Dedifferentiated amniotic fluid mesenchymal stem cell (primary cell): ENCODE data around the gene PRKCZ.
"Not testable (repeated sequence)": the region's sequence is repeated elsewhere in the genome, so short reads cannot be mapped to it uniquely, and the experiment has no call there.

Source experiments
- DNase-seq: peaks from one replicate; pipeline ENCODE4 v3.0.0-alpha.2; 2016; ENCODE audit errors: extremely low spot score

Gene PRKCZ

GRCh38 chr1:2135941-2136340 is 85.7 kb downstream of the PRKCZ start:
- DNase-seq = no peak

DNA sequence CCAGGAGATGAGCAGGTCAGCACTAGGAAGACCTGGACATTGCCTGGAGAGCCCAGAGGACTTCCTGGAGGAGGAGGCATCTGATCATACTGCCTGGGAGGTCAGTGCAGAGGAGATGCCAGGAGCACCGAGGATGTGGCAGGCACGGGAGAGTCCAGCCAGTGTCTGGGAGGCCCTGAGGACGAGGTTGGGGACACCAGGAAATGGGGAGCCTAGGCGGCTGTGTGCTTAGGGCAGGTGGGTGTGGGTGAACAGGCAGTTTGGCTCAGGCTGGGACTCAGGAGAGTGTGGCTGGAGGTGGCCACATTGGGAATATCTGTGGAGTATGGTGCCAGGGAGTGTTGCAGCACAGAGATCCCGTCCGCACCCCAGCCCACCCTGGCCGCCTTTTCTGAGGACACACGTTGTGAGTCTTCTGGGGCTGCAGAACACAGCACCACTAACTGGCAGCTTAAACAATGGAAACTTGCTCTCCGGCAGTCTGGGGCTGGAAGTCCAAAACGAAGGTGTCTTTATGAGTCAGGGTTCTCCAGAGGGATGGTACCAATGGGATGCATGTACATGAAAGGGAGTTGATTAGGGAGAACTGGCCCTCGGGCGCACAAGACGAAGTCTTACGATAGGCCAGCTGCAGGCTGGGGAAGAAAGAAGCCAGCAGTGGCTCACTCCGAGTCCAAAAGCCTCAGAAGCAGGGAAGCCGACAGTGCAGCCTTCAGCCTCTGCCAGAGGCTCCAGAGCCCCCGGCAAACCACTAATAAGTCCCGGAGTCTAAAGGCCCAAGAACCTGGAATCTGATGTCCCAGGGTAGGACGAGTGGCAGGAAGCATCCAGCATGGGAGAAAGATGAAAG is 86.4 kb downstream of the PRKCZ start:
- DNase-seq = no peak

DNA sequence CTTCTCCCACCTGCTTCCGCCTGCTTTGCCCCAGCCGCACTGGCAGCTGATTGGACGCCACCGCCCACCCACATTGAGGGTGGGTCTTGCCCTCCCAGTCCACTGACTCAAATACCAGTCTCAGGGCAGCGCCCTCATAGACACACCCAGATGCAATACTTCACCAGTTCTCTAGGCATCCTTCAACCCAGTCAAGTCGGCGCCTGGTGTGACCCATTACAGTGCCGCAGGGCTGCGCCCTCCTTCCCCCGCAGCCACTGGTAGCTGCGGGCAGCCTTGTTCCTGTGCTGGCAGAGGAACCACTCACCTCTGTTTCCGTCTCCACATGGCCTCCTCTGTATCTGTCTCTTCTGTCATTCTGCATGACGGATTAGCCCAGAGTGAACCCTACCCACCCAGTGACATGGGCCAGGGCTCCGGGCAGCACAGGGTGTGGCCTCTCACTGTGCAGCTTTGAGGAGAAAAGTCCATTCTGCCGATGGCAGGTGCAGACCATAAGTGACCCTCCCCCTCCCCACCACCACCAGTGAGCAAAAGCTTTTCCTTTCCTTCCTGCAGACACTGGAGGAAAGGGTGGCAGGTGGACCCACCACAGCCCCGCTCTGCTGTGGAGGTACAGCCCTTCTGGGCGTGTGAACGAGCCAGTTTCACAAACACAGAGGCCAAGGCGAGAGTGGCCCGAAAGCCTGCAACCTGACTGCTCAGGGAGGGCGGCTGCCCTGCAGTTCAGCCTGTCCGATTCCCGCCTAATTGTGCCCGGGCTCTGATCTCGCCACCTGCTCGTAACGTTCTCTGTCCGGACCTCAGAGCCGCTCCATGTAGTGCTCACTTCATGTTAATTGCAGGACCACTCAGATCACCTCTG is 87.3 kb downstream of the PRKCZ start:
- DNase-seq = no peak

GRCh38 chr1:2139156-2139555 is 88.9 kb downstream of the PRKCZ start:
- not testable (repeated sequence) for DNase-seq

- DNase-seq = no peak
Observed at GRCh38 chr1:2141025-2141424, 90.8 kb downstream of the PRKCZ start.

DNA sequence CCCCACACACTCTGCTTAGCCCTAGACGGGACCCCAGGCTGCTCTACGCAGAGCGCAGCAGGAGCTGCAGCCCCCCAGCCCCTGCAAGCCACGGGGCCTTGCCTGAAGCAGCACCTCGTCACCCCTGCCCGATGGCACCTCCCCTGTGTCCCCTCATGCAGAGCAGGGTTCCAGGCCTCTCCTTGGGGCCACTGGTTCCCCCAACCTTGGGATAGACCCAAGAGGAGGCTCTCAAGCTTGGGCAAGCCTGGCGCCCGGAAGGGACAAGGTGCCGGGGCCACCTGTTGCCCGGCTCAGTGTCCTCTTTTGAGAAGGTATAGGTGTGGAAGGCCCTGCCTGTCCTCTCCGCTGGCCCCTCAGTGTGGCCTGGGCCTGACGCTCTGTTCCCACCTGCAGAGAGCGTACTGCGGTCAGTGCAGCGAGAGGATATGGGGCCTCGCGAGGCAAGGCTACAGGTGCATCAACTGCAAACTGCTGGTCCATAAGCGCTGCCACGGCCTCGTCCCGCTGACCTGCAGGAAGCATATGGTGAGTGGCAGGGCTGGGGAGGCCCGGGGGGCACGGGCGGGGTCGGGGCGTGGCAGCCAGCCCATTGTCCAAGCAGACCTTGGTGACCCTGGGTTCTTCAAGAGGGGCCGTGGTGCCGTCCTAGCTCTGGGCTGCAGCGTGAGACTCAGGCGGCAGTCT is 93.7 kb downstream of the PRKCZ start:
- no peak for DNase-seq

- DNase-seq = no peak
Observed at GRCh38 chr1:2144501-2145090, 94.4 kb downstream of the PRKCZ start.

- DNase-seq = no peak
Observed at GRCh38 chr1:2145946-2146835, 96.0 kb downstream of the PRKCZ start.

- no peak for DNase-seq
Observed at GRCh38 chr1:2146836-2147517, 96.8 kb downstream of the PRKCZ start.

DNA sequence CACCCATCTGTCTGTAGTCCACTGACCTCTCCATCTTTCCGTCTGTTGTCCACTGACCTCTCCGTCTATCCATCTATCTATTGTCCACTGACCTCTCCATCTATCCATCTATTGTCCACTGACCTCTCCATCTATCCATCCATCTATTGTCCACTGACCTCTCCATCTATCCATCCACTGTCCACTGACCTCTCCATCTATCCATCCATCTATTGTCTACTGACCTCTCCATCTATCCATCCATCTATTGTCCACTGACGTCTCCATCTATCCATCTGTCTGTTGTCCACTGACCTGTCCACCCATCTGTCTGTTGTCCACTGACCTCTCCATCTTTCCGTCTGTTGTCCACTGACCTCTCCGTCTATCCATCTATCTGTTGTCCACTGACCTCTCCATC is 97.7 kb downstream of the PRKCZ start:
- not testable (repeated sequence) for DNase-seq

DNA sequence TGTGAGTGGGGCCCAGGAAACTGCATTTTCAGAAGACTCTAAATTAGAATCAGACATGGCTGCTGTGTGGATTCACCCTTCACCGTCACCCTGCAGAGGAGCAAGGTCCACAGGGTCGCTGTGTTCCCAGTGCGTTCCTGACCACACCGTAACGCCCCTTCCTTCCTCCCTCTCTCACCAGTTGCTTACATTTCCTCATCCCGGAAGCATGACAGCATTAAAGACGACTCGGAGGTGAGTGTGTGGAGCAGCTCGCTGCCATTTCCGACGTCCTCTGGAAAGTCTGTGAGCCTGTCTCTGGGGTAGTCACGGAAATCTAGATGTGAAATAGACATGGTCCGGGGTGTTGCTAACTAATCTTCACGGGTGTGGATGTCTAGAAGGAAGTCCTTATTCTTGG is 98.5 kb downstream of the PRKCZ start:
- no peak for DNase-seq

DNA sequence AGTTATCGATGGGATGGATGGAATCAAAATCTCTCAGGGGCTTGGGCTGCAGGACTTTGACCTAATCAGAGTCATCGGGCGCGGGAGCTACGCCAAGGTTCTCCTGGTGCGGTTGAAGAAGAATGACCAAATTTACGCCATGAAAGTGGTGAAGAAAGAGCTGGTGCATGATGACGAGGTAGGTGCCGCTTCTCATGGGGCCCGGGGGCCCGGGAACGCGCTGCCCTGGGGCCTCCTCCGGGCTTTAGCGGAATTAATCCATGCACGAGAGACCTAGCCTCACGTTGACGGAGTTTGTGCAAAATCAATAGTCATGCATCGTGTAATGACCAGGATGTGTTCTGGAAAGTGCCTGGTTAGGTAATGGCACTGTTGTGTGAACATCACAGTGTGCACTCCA is 100.6 kb downstream of the PRKCZ start:
- DNase-seq = no peak

GRCh38 chr1:2151252-2151651 is 101.0 kb downstream of the PRKCZ start:
- no peak for DNase-seq

DNA sequence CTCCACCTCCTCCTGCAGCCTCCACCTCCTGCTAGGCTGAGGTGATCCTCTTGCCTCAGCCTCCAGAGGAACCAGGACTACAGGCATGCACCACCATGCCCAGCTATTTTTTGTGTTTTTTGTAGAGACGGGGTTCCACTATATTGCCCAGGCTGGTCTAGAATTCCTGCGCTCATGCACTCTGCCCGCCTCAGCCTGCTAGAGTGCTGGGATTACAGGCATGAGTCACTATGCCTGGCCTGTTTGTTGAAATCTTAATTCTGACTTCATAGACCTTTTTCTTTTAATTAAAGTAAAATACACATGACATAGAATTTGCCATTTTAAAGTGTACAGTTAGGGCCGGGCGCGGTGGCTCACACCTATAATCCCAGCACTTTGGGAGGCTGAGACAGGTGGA is 101.7 kb downstream of the PRKCZ start:
- DNase-seq = no peak

DNA sequence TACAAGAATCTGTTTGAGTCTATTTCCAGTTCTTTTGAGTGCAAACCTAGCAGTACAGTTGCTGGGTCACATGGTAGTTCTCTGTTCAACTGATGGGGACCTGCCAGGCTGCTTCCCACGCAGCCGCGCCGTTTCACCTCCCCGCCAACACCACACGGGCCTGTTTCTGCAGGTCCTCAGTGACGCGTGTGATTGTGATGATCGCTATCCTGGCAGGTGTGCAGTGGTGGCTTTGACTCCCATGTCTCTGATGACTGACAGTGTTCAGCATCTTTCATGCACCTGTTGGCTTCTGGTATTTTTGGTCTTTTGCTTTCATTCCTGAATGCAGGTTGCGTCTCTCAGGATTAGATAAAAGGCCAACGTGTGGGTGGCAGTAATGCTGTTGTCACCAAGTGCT is 102.7 kb downstream of the PRKCZ start:
- DNase-seq = no peak

- DNase-seq = no peak
Observed at GRCh38 chr1:2154022-2154421, 103.8 kb downstream of the PRKCZ start.

DNA sequence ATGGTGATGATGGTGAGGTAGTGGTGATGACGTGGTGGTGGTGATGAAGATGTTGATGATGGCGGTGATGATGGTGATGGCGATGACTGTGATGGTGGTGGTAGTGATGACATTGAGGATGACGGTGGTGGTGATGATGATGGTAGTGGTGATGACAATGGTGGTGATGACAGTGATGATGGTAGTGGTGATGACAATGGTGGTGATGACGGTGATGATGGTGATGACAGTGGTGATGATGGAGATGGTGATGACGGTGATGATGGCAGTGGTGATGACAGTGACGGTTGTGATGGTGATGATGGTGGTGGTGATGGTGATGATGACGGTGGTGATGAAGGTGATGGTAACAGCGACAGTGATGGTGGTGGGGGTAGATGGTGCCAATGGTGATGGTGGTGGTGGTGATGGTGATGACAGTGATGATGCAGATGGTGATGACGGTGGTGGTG is 105.0 kb downstream of the PRKCZ start:
- no peak for DNase-seq

- no peak for DNase-seq
Observed at GRCh38 chr1:2155788-2156187, 105.6 kb downstream of the PRKCZ start.

DNA sequence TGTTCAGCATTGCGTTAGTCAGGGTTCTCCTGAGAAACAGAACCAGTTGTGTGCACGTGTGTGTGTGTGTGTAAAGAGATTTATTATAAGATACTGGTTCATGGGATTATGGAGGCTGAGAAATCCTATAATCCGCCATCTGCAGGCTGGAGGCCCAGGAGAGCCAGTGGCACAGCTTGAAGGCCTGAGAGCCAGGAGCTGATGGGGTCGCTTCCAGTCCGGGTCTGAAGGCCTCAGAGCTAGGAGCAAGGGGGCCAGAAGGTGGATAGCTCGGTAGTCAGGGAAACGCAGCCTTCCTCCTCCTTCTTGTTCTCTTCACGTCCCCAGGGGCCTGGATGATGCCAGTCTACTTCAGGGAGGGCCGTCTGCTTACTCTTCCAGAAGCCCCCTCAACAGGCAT is 106.7 kb downstream of the PRKCZ start:
- no peak for DNase-seq

GRCh38 chr1:2157856-2158255 is 107.6 kb downstream of the PRKCZ start:
- DNase-seq = no peak
